Naive thymus-derived CD4-positive, alpha-beta T cell (primary cell): ENCODE measurements around the gene EIF4G2. TPM values are rescaled to one million over a fixed set of nuclear protein-coding genes. Genes with fewer than 3 reads are reported as not detected.

Experiments
- ATAC-seq: fragments of 150-1000 bp; cut with Tn5 transposase; 2 replicates; pipeline ENCODE4 v1.10.0; 2021; ENCODE audit warnings: mild to moderate bottlenecking, moderate library complexity
- CTCF ChIA-PET: fragments of 350-600 bp; sonication (Branson Sonifier 250); formaldehyde crosslinking; loops from one replicate; lab custom pipeline; 2021; ENCODE audit warnings: antibody characterized with exemption; lab: Charles Lee
- POLR2A ChIA-PET: fragments of 350-600 bp; sonication (Branson Sonifier 250); formaldehyde crosslinking; loops from one replicate; lab custom pipeline; 2021; ENCODE audit warnings: antibody characterized with exemption, inconsistent platforms; lab: Charles Lee
- DNase-seq, 9 donors: peaks; one replicate each; pipeline versions ENCODE4 v3.0.0 to v3.0.0-alpha.2; 2020 to 2022; ENCODE audit warnings: mixed read lengths in 1 of 9
- H3K27ac ChIP-seq: one replicate; pipeline ENCODE4 v1.7.0; 2013; ENCODE audit warnings: mild to moderate bottlenecking, low read depth, low read length, moderate library complexity
- H3K27me3 ChIP-seq, 2 donors: one replicate each; pipeline ENCODE4 v1.7.0; 2013; ENCODE audit warnings: low read length in 2 of 2, mild to moderate bottlenecking in 2 of 2, moderate library complexity in 2 of 2; ENCODE audit not compliant: control insufficient read depth in 2 of 2, insufficient read depth in 2 of 2
- H3K36me3 ChIP-seq, 3 experiments: 1 replicate in 2 of 3; 2 replicates in 1 of 3; pipeline ENCODE4 v1.7.0; 2013; ENCODE audit warnings: low read length in 3 of 3, mild to moderate bottlenecking in 3 of 3, moderate library complexity in 1 of 3; ENCODE audit not compliant: insufficient read depth in 3 of 3, control insufficient read depth in 2 of 3
- H3K4me1 ChIP-seq, 2 donors: one replicate each; pipeline ENCODE4 v1.7.0; 2013; ENCODE audit warnings: low read length in 2 of 2, mild to moderate bottlenecking in 2 of 2, moderate library complexity in 1 of 2; ENCODE audit not compliant: control insufficient read depth in 2 of 2, insufficient read depth in 2 of 2
- H3K4me3 ChIP-seq: 2 replicates; pipeline ENCODE4 v1.7.0; 2013; ENCODE audit warnings: mild to moderate bottlenecking, low read length
- H3K9me3 ChIP-seq, 3 experiments: 1 replicate in 2 of 3; 2 replicates in 1 of 3; pipeline ENCODE4 v1.7.0; 2013; ENCODE audit warnings: low read length in 3 of 3; ENCODE audit not compliant: control insufficient read depth in 2 of 3
- H3K27ac Mint-ChIP-seq, 9 donors: one replicate each; pipeline ENCODE4 v1.8.0; 2020 to 2022; ENCODE audit warnings: mixed read lengths in 9 of 9, mild to moderate bottlenecking in 8 of 9, moderate library complexity in 5 of 9, inconsistent platforms in 2 of 9
- H3K27me3 Mint-ChIP-seq, 5 donors: one replicate each; pipeline ENCODE4 v1.8.0; 2021 to 2022; ENCODE audit warnings: mixed read lengths in 5 of 5, mild to moderate bottlenecking in 1 of 5
- H3K36me3 Mint-ChIP-seq, 5 donors: one replicate each; pipeline ENCODE4 v1.8.0; 2020 to 2022; ENCODE audit warnings: mixed read lengths in 5 of 5, mild to moderate bottlenecking in 3 of 5, inconsistent platforms in 1 of 5
- H3K4me1 Mint-ChIP-seq, 7 donors: one replicate each; pipeline ENCODE4 v1.8.0; 2020 to 2022; ENCODE audit warnings: mixed read lengths in 7 of 7, mild to moderate bottlenecking in 3 of 7, inconsistent platforms in 1 of 7
- H3K4me3 Mint-ChIP-seq, 10 donors: one replicate each; pipeline ENCODE4 v1.8.0; 2020 to 2022; ENCODE audit warnings: mild to moderate bottlenecking in 10 of 10, mixed read lengths in 10 of 10, moderate library complexity in 6 of 10, inconsistent platforms in 2 of 10
- H3K9me3 Mint-ChIP-seq, 11 donors: one replicate each; pipeline ENCODE4 v1.8.0; 2020 to 2022; ENCODE audit warnings: mixed read lengths in 11 of 11, mild to moderate bottlenecking in 4 of 11, inconsistent platforms in 1 of 11, moderate library complexity in 1 of 11
- intact Hi-C, 2 donors: fragments of 100-400 bp; cut with micrococcal nuclease; formaldehyde crosslinking; loops; one replicate each; pipeline ENCODE4 v1.15.1; 2023
- polyA plus RNA-seq, 2 donors: library from polyadenylated mRNA; unstranded; fragments of 300-500 nt; fragmentation: Illumina TruSeq; gene quantifications; one replicate each; pipeline ENCODE4 v1.2.3, GENCODE V29; 2021
- total RNA-seq, 6 experiments: library from RNA in 5 of 6; stranded (reverse) in 5 of 6; gene quantifications; 1 replicate in 5 of 6; 2 replicates in 1 of 6; pipeline ENCODE4 v1.2.3 and lab custom pipeline; 2021 to 2026

EIF4G2 gene
- total and polyA plus RNA-seq, 7 experiments from 2014 or later: 320 to 843 (median 626) TPM

DNA sequence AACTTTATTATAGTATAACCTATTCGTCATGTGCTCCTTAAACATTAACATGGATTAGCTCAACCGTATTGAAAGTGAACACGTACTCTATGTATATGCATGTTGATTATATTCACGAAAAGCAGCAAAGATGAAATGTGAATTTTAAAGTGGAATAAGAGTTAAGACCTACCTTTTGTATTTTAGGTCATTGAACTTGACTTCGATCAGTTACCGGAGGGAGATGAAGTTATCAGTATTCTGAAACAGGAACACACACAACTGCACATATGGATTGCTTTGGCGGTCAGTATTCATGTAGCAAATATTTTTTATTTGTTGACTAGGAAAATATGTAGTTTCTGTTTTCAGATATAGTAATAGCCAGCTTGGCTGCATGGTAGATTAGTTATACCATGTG, 56.2 kb downstream of the EIF4G2 start:
- no peak for ATAC-seq
- Mint-ChIP-seq H3K36me3 (peaks cover 10 to 15% (median 11%) of the 10 kb centered on the region in 5 donors), H3K4me3 (peak overlapping the region; percentile 95 to 99 (median 97)), H3K4me1 (peaks cover 12 to 36% (median 31%) of the 10 kb centered on the region in 7 donors), H3K9me3 (no peaks in the 10 kb centered on the region), H3K27me3 (no peaks in the 10 kb centered on the region), H3K27ac (peak overlapping the region in 3 of 9 donors; percentile 49 to 90 (median 51))
- no peaks in the 10 kb centered on the region for H3K9me3 ChIP-seq
- peaks cover 7 to 8% of the 10 kb centered on the region in 2 donors for H3K4me1 ChIP-seq
- H3K4me3 ChIP-seq: peak overlapping the region; percentile 79
- POLR2A ChIA-PET: interaction anchor here (1.3 to 2.8 kb wide), 4 partner anchors 11 to 105 kb away, joined by 3 to 18 read pairs (median 6); partner anchors contain the start of genes EIF4G2 and ZBED5
- no peak overlapping the region for H3K27ac ChIP-seq
- DNase-seq: no peak
- intact Hi-C loops: loop anchor here (5.0 kb wide), 4 partner anchors 395 to 1370 kb away; partner anchors contain the start of genes IPO7 (in 1 of the 2) and USP47 (in 1 of the 2)
- H3K36me3 ChIP-seq: peaks cover 15 to 30% (median 23%) of the 10 kb centered on the region in 3 experiments
- H3K27me3 ChIP-seq: no peaks in the 10 kb centered on the region
- CTCF ChIA-PET: interaction anchor here (0.6 to 0.7 kb wide), 2 partner anchors 17 to 1130 kb away, joined by 3 read pairs; no protein-coding TSS in a partner anchor

DNA sequence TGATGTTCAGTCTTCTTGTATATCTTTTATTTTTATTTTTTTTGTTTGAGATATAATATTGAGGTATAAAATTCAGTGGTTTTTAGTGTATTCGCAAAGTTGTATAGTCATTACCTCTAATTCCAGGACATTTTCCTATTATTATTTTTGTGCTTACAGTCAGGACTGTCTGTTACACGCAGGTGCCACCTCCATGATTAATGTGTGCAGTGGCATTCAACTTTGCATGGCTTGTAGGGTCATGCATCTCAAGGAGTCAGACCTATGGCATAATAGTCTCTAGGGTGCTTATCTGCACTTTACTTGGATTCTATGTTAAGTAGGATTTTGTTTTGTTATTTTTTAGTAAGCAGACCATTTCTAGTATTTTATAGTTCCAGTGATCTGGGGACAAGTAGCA, 56.7 kb downstream of the EIF4G2 start:
- DNase-seq: no peak
- ChIA-PET POLR2A (interaction anchor here (1.3 to 2.8 kb wide), 5 partner anchors 10 to 346 kb away, joined by 3 to 18 read pairs (median 4); partner anchors contain the start of genes EIF4G2 and ZBED5), CTCF (interaction anchor here (0.7 kb wide), 1 partner anchor 1130 kb away, joined by 3 read pairs; no protein-coding TSS in a partner anchor)
- peak overlapping the region; percentile 90 to 96 (median 91) for H3K27ac Mint-ChIP-seq
- H3K4me3 Mint-ChIP-seq: peak overlapping the region; percentile 95 to 99 (median 97)
- Histone ChIP-seq H3K4me3 (peak overlapping the region; percentile 79), H3K27ac (peak overlapping the region; percentile 85), H3K9me3 (no peaks in the 10 kb centered on the region), H3K4me1 (peaks cover 7 to 8% of the 10 kb centered on the region in 2 donors), H3K36me3 (peaks cover 11 to 26% (median 20%) of the 10 kb centered on the region in 3 experiments), H3K27me3 (no peaks in the 10 kb centered on the region)
- intact Hi-C loops: loop anchor here (5.0 kb wide), 4 partner anchors 395 to 1370 kb away; partner anchors contain the start of genes IPO7 (in 1 of the 2) and USP47 (in 1 of the 2)
- H3K36me3 Mint-ChIP-seq: peaks cover 10 to 15% (median 11%) of the 10 kb centered on the region in 5 donors
- H3K4me1 Mint-ChIP-seq: peaks cover 12 to 36% (median 31%) of the 10 kb centered on the region in 7 donors
- ATAC-seq: no peak
- H3K9me3 Mint-ChIP-seq: no peaks in the 10 kb centered on the region
- no peaks in the 10 kb centered on the region for H3K27me3 Mint-ChIP-seq

DNA sequence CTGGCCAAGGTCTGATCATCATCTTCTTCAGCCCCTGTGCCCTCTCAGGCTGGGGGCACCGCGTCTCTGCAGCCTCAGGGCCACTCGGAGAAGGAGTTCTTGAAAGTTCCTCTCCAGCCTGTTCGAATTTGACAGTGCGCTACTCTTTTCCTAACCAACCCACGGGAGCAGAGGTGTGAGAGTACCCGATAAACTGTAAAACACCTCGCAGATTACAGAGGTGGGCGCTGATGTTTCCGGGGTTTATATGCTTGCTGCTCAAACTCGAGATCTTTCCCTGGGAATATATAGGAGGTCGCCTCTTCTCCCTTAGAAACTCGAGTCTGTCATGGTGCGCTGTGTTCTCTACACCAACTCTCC, 57.2 kb downstream of the EIF4G2 start:
- peak overlapping the region; percentile 79 for H3K4me3 ChIP-seq
- DNase-seq (peak in 1 of 9 donors; percentile 28), ATAC-seq (peak; percentile 26)
- Mint-ChIP-seq H3K27ac (peak overlapping the region; percentile 90 to 96 (median 91)), H3K4me1 (peaks cover 12 to 36% (median 31%) of the 10 kb centered on the region in 7 donors), H3K9me3 (no peaks in the 10 kb centered on the region), H3K4me3 (peak overlapping the region; percentile 95 to 99 (median 97)), H3K36me3 (peaks cover 10 to 15% (median 11%) of the 10 kb centered on the region in 5 donors), H3K27me3 (no peaks in the 10 kb centered on the region)
- H3K4me1 ChIP-seq: peaks cover 7 to 8% of the 10 kb centered on the region in 2 donors
- H3K27ac ChIP-seq: peak overlapping the region; percentile 85
- H3K36me3 ChIP-seq: peaks cover 11 to 21% (median 15%) of the 10 kb centered on the region in 3 experiments
- intact Hi-C loops: loop anchor here (1.0 to 5.0 kb wide), 14 partner anchors 8 to 1369 kb away; partner anchors contain the start of genes EIF4G2 (in 2 of the 2), ZBED5 (in 2 of the 2), IPO7 (in 1 of the 2) and RNF141 (in 1 of the 2)
- POLR2A ChIA-PET: interaction anchor here (1.0 to 2.8 kb wide), 10 partner anchors 10 to 345 kb away, joined by 3 to 23 read pairs (median 5); partner anchors contain the start of genes EIF4G2, RNF141 and ZBED5
- no peaks in the 10 kb centered on the region for H3K27me3 ChIP-seq
- no peaks in the 10 kb centered on the region for H3K9me3 ChIP-seq
- CTCF ChIA-PET: no interaction called here

DNA sequence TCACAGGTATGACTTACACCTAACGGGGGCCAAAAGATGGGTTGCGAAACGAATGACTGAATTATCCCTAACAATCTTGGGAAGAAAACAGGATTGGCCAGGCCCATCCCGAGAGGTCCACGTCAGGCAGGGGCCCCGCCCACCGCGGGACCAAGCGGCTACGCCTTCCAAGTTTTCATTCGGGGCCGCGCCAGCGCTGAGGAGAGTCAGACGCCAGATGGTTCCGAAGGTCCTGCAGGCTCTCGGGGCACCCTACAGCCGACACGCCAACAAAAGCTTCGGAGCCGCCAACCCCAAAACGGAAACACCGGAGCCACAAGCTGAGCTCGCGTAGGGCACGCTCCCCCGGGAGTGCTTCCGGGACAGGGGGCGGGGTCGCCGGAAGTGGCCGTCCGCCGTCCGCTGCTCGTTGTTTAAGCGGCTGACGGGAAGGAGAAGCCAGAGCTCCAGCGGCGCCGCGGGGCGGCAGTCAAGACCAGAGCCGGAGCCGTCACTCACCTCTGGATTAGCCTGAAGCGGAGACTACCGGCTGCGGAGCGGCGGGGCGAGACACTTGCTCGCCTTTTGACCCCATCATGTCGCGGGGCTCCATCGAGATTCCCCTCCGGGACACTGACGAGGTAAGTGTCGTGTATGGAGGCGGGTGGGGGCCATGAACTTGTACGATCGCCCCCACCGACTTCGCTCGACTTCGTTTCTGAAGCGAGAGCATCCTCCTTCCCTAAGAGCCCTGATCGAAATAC, 57.7 kb downstream of the EIF4G2 start, which contains the start of gene CTR9:
TSS of gene CTR9 (plus strand) at position 409 of the 743 bp plus-strand sequence. CDS start at position 576, 167 bp downstream.
- ATAC-seq (peak; percentile 96), DNase-seq (peak; percentile 78 to 94 (median 88))
- Histone ChIP-seq H3K4me1 (peaks cover 7 to 8% of the 10 kb centered on the region in 2 donors), H3K27ac (peak within 1 kb of the TSS; percentile 85), H3K27me3 (no peaks in the 10 kb centered on the region), H3K4me3 (peak within 1 kb of the TSS; percentile 79), H3K36me3 (peaks cover 11 to 20% (median 14%) of the 10 kb centered on the region in 3 experiments), H3K9me3 (no peaks in the 10 kb centered on the region)
- intact Hi-C loops: loop anchor here (1.0 to 5.0 kb wide), 14 partner anchors 8 to 1369 kb away; partner anchors contain the start of genes EIF4G2 (in 2 of the 2), ZBED5 (in 2 of the 2), IPO7 (in 1 of the 2) and RNF141 (in 1 of the 2)
- Mint-ChIP-seq H3K36me3 (peaks cover 10 to 15% (median 11%) of the 10 kb centered on the region in 5 donors), H3K4me1 (peaks cover 12 to 36% (median 31%) of the 10 kb centered on the region in 7 donors), H3K27ac (peak within 1 kb of the TSS; percentile 90 to 96 (median 91)), H3K27me3 (no peaks in the 10 kb centered on the region), H3K9me3 (no peaks in the 10 kb centered on the region), H3K4me3 (peak within 1 kb of the TSS; percentile 95 to 99 (median 97))
- POLR2A ChIA-PET: interaction anchor here (1.0 to 2.8 kb wide), 10 partner anchors 9 to 345 kb away, joined by 3 to 23 read pairs (median 4); partner anchors contain the start of genes EIF4G2, RNF141 and ZBED5
- CTCF ChIA-PET: interaction anchor here (0.7 kb wide), 1 partner anchor 1092 kb away, joined by 3 read pairs; no protein-coding TSS in a partner anchor

DNA sequence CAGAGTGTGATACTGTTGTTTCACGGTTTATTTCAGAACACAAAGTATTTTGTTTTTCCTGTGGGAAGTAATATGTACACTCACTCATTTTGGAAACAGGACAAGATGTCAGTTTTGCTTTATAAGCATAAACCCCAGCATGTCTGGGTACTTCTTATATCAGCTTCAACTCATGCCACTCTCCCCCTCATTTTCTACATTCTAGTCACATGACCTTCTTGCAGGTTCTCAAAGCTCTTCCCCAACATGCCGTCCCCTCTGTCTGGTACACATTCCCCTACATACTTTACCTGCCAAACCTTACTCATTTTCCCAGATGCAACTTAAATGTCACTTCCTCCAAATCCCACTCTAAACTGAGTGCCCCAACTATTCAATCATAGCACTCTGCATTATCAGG, 59.2 kb downstream of the EIF4G2 start:
- no peaks in the 10 kb centered on the region for H3K27me3 Mint-ChIP-seq
- Histone ChIP-seq H3K4me1 (peaks cover 7 to 13% of the 10 kb centered on the region in 2 donors), H3K36me3 (peaks cover under 1 to 9% (median 1%) of the 10 kb centered on the region in 3 experiments), H3K9me3 (no peaks in the 10 kb centered on the region), H3K27me3 (no peaks in the 10 kb centered on the region), H3K27ac (no peak overlapping the region), H3K4me3 (no peak overlapping the region)
- ChIA-PET POLR2A (interaction anchor here (1.0 kb wide), 2 partner anchors 59 to 109 kb away, joined by 3 read pairs; partner anchors contain the start of genes EIF4G2 and ZBED5), CTCF (no interaction called here)
- intact Hi-C loops: loop anchor here in 1 of 2 donors (10.0 kb wide), 1 partner anchor 995 kb away; no protein-coding TSS in a partner anchor
- no peaks in the 10 kb centered on the region for H3K9me3 Mint-ChIP-seq
- no peak for DNase-seq
- peaks cover 14 to 38% (median 27%) of the 10 kb centered on the region in 7 donors for H3K4me1 Mint-ChIP-seq
- no peak for ATAC-seq
- H3K27ac Mint-ChIP-seq: peak overlapping the region in 4 of 9 donors; percentile 12 to 43 (median 24)
- peak overlapping the region in 8 of 10 donors; percentile 5 to 47 (median 15) for H3K4me3 Mint-ChIP-seq
- H3K36me3 Mint-ChIP-seq: peaks cover 0 to 5% (median 3%) of the 10 kb centered on the region in 5 donors
